Measurements from ENCODE around the gene OSBPL2.
A peak's percentile ranks its signal among the peaks of the same experiment; 100 is the strongest.

DNA sequence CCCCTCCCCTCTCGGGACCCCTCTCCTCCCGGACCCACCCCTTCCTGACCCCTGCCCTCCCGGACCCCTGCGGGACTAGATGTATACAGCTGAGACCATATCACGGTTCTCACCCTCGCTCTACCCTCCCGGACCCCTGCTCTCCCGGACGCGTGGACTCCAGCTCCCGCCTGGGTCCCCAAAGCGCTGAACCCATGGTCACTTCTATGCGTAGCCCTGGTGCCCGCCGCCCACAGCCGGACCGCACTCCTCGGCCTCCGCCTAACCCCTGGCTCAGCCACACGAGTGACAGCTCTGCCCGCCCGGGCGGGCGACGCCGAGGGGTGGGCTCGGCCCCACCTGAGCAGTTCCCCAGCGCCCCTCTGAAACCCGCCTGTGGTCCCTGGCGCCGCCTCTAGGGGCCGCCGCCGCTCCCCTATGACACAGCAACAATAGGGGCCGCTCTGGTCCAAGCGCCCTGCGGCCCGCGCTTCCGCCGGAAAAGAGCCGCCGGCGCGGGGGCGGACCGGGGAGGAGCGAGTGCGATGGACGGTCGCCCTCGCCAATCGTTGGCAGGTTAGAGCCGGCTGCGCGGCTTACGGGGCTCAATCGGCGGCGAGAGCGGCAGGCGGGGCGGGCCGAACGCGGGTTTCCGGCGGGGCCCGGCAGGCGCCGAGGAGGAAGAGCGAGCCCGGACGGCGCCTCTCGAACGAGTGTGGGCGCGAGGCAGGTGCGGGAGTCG is 64.2 kb downstream of the OSBPL2 start, which contains the start of gene ADRM1:
- no peak for TF ChIP-seq EP300 (IDR thresholded peaks at IDR 0.05)
- TF ChIP-seq, protein P1, sequence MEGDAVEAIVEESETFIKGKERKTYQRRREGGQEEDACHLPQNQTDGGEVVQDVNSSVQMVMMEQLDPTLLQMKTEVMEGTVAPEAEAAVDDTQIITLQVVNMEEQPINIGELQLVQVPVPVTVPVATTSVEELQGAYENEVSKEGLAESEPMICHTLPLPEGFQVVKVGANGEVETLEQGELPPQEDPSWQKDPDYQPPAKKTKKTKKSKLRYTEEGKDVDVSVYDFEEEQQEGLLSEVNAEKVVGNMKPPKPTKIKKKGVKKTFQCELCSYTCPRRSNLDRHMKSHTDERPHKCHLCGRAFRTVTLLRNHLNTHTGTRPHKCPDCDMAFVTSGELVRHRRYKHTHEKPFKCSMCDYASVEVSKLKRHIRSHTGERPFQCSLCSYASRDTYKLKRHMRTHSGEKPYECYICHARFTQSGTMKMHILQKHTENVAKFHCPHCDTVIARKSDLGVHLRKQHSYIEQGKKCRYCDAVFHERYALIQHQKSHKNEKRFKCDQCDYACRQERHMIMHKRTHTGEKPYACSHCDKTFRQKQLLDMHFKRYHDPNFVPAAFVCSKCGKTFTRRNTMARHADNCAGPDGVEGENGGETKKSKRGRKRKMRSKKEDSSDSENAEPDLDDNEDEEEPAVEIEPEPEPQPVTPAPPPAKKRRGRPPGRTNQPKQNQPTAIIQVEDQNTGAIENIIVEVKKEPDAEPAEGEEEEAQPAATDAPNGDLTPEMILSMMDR (IDR thresholded peaks at IDR 0.05): peak; percentile 92 to 98 (median 96)
- TF ChIP-seq POLR2AphosphoS5 (IDR thresholded peaks at IDR 0.05): peak; percentile 61 to 96 (median 88)
- peak; percentile 19 to 40 for TF ChIP-seq POLR2A (IDR thresholded peaks at IDR 0.05)
